BLaER1 (cell line): ENCODE measurements around the gene YIPF4.
"Not testable (repeated sequence)": the region's sequence is repeated elsewhere in the genome, so short reads cannot be mapped to it uniquely, and the experiment has no call there.

Source experiments
- H3K27ac ChIP-seq: shearing (Covaris generic); formaldehyde crosslinking; 2 replicates; pipeline ENCODE4 v1.8.1; 2022
- H3K27me3 ChIP-seq: shearing (Covaris generic); formaldehyde crosslinking; 2 replicates; pipeline ENCODE4 v1.8.1; 2022
- H3K36me3 ChIP-seq: shearing (Covaris generic); formaldehyde crosslinking; 2 replicates; pipeline ENCODE4 v1.8.1; 2022
- H3K4me1 ChIP-seq: shearing (Covaris generic); formaldehyde crosslinking; 2 replicates; pipeline ENCODE4 v1.8.1; 2022
- H3K4me2 ChIP-seq: shearing (Covaris generic); formaldehyde crosslinking; 2 replicates; pipeline ENCODE4 v1.8.1; 2022
- H3K4me3 ChIP-seq: shearing (Covaris generic); formaldehyde crosslinking; 2 replicates; pipeline ENCODE4 v1.8.1; 2022
- H3K9ac ChIP-seq: shearing (Covaris generic); formaldehyde crosslinking; 2 replicates; pipeline ENCODE4 v1.8.1; 2022
- H3K9me3 ChIP-seq: shearing (Covaris generic); formaldehyde crosslinking; 2 replicates; pipeline ENCODE4 v1.8.1; 2022
- H4K20me1 ChIP-seq: shearing (Covaris generic); formaldehyde crosslinking; 2 replicates; pipeline ENCODE4 v1.8.1; 2022
- Cebpa-rat ChIP-seq: shearing (Covaris generic); IDR thresholded peaks from 2 replicates; pipeline ENCODE4 v1.8.1; 2022

The YIPF4 gene

GRCh38 chr2:32277363-32277673 is 386 bp upstream of the YIPF4 start:
- Histone ChIP-seq H3K4me3 (peak overlapping the region; percentile 91), H3K9ac (peak overlapping the region; percentile 94), H3K36me3 (peaks cover 18% of the 10 kb centered on the region), H3K9me3 (no peaks in the 10 kb centered on the region), H3K27me3 (no peaks in the 10 kb centered on the region), H4K20me1 (peaks cover 5% of the 10 kb centered on the region; the same call in 1 of the 2 replicates), H3K4me1 (peaks cover 24% of the 10 kb centered on the region), H3K4me2 (peak overlapping the region; percentile 83), H3K27ac (peak overlapping the region; percentile 91)
- no peak for TF ChIP-seq Cebpa-rat

- H3K27ac ChIP-seq, result peak overlapping the region; percentile 91
- H3K4me1 ChIP-seq, result peaks cover 24% of the 10 kb centered on the region
These were observed 762 bp downstream of the YIPF4 start for GRCh38 chr2:32278478-32278853.

GRCh38 chr2:32284321-32284720 is 6.6 kb downstream of the YIPF4 start:
- Histone ChIP-seq H3K27me3 (no peaks in the 10 kb centered on the region), H3K27ac (no peak overlapping the region), H3K4me2 (no peak overlapping the region), H3K36me3 (peaks cover 71% of the 10 kb centered on the region), H3K4me1 (peaks cover 9% of the 10 kb centered on the region), H4K20me1 (peaks cover 73% of the 10 kb centered on the region), H3K9ac (no peak overlapping the region), H3K9me3 (no peaks in the 10 kb centered on the region), H3K4me3 (no peak overlapping the region)
- TF ChIP-seq Cebpa-rat, result no peak

More at GRCh38 chr2:32278478-32278853, 762 bp downstream of the YIPF4 start:
- Histone ChIP-seq H3K4me2 (peak overlapping the region; percentile 83), H3K36me3 (peaks cover 30% of the 10 kb centered on the region), H3K27me3 (no peaks in the 10 kb centered on the region), H3K4me3 (peak overlapping the region; percentile 91), H4K20me1 (peaks cover 15% of the 10 kb centered on the region; the same call in 1 of the 2 replicates), H3K9me3 (no peaks in the 10 kb centered on the region), H3K9ac (peak overlapping the region; percentile 94)
- no peak for TF ChIP-seq Cebpa-rat

GRCh38 chr2:32289165-32289999 is 11.7 kb downstream of the YIPF4 start:
- Histone ChIP-seq H3K27ac (no peak overlapping the region), H3K4me2 (no peak overlapping the region)
- TF ChIP-seq Cebpa-rat, result no peak

GRCh38 chr2:32290000-32290339 is 12.3 kb downstream of the YIPF4 start:
- Histone ChIP-seq H3K4me3 (no peak overlapping the region), H4K20me1 (peaks cover 46% of the 10 kb centered on the region), H3K36me3 (peaks cover 63% of the 10 kb centered on the region), H3K27ac (no peak overlapping the region), H3K4me1 (no peaks in the 10 kb centered on the region), H3K27me3 (no peaks in the 10 kb centered on the region), H3K9me3 (peaks cover 22% of the 10 kb centered on the region), H3K9ac (no peak overlapping the region), H3K4me2 (no peak overlapping the region)
- TF ChIP-seq Cebpa-rat, result no peak

More at GRCh38 chr2:32289165-32289999, 11.7 kb downstream of the YIPF4 start:
- Histone ChIP-seq H3K4me1 (no peaks in the 10 kb centered on the region), H4K20me1 (peaks cover 52% of the 10 kb centered on the region), H3K27me3 (no peaks in the 10 kb centered on the region), H3K9ac (no peak overlapping the region), H3K4me3 (no peak overlapping the region), H3K36me3 (peaks cover 66% of the 10 kb centered on the region), H3K9me3 (peaks cover 22% of the 10 kb centered on the region)

- no peak for TF ChIP-seq Cebpa-rat
- Histone ChIP-seq H4K20me1 (peaks cover 28% of the 10 kb centered on the region), H3K4me1 (no peaks in the 10 kb centered on the region), H3K27ac (no peak overlapping the region), H3K4me2 (no peak overlapping the region), H3K4me3 (no peak overlapping the region), H3K27me3 (no peaks in the 10 kb centered on the region), H3K9ac (no peak overlapping the region), H3K9me3 (peaks cover 27% of the 10 kb centered on the region), H3K36me3 (peaks cover 69% of the 10 kb centered on the region)
These were observed 14.0 kb downstream of the YIPF4 start for GRCh38 chr2:32291746-32292145.

- not testable (repeated sequence) for H3K27ac ChIP-seq, H3K9ac ChIP-seq, H3K27me3 ChIP-seq, H3K4me3 ChIP-seq, H3K4me1 ChIP-seq, H3K4me2 ChIP-seq
- Histone ChIP-seq H3K9me3 (peaks cover 27% of the 10 kb centered on the region), H4K20me1 (peaks cover 11% of the 10 kb centered on the region), H3K36me3 (peaks cover 72% of the 10 kb centered on the region)
These were observed 15.8 kb downstream of the YIPF4 start for GRCh38 chr2:32293493-32293892.

GRCh38 chr2:32293966-32294562 is 16.4 kb downstream of the YIPF4 start:
- Histone ChIP-seq H3K36me3 (peaks cover 75% of the 10 kb centered on the region), H3K9me3 (peaks cover 27% of the 10 kb centered on the region)
- H3K27me3 ChIP-seq, H3K4me2 ChIP-seq, H3K4me1 ChIP-seq, H3K9ac ChIP-seq, H4K20me1 ChIP-seq, H3K4me3 ChIP-seq, H3K27ac ChIP-seq: not testable (repeated sequence)

- peaks cover 36% of the 10 kb centered on the region for H3K36me3 ChIP-seq
These were observed 32.9 kb downstream of the YIPF4 start for GRCh38 chr2:32310577-32310976.

GRCh38 chr2:32314886-32315285 is 37.2 kb downstream of the YIPF4 start:
- H3K36me3 ChIP-seq, result peaks cover 11% of the 10 kb centered on the region
- H3K4me2 ChIP-seq, result no peak overlapping the region
- no peak for TF ChIP-seq Cebpa-rat
- no peaks in the 10 kb centered on the region for H3K4me1 ChIP-seq
- H3K4me3 ChIP-seq, result no peak overlapping the region
- H3K9ac ChIP-seq, result no peak overlapping the region
- H3K9me3 ChIP-seq, result no peaks in the 10 kb centered on the region
- no peaks in the 10 kb centered on the region for H3K27me3 ChIP-seq
- no peaks in the 10 kb centered on the region for H4K20me1 ChIP-seq
- H3K27ac ChIP-seq, result no peak overlapping the region

More at GRCh38 chr2:32310577-32310976, 32.9 kb downstream of the YIPF4 start:
- Histone ChIP-seq H4K20me1 (no peaks in the 10 kb centered on the region), H3K4me2 (no peak overlapping the region), H3K27me3 (no peaks in the 10 kb centered on the region), H3K9me3 (no peaks in the 10 kb centered on the region), H3K4me1 (no peaks in the 10 kb centered on the region), H3K27ac (no peak overlapping the region), H3K9ac (no peak overlapping the region), H3K4me3 (no peak overlapping the region)
- no peak for TF ChIP-seq Cebpa-rat

- H3K4me3 ChIP-seq, H3K36me3 ChIP-seq, H3K9ac ChIP-seq, H4K20me1 ChIP-seq, H3K27me3 ChIP-seq, H3K9me3 ChIP-seq, H3K27ac ChIP-seq, H3K4me2 ChIP-seq: not testable (repeated sequence)
- H3K4me1 ChIP-seq, result 0 out of 2 replicates have a peak, but pooled peaks cover 12% of the 10 kb centered on the region
These were observed 51.0 kb downstream of the YIPF4 start for GRCh38 chr2:32328679-32329078.

- not testable (repeated sequence) for H3K4me2 ChIP-seq, H3K27me3 ChIP-seq, H3K9me3 ChIP-seq, H3K36me3 ChIP-seq, H3K27ac ChIP-seq, H4K20me1 ChIP-seq, H3K4me3 ChIP-seq, H3K9ac ChIP-seq
- 0 out of 2 replicates have a peak, but pooled peaks cover 12% of the 10 kb centered on the region for H3K4me1 ChIP-seq
These were observed 51.7 kb downstream of the YIPF4 start for GRCh38 chr2:32329180-32329980.
